Fibroblast of mammary gland (primary cell): ENCODE results near the gene TACC2.

Source experiments
- DNase-seq: peaks from one replicate; pipeline ENCODE4 v3.0.0-alpha.2; 2010; ENCODE audit warnings: low read depth
- H3K4me3 ChIP-seq: 2 replicates; pipeline ENCODE4 v1.5.1; 2011; ENCODE audit warnings: low read depth, mild to moderate bottlenecking, low read length, moderate library complexity; ENCODE audit not compliant: control insufficient read depth
- TF ChIP-seq, protein P1 (sequence below): conservative IDR thresholded peaks from 2 replicates; pipeline ENCODE4 v1.5.1; 2011; ENCODE audit warnings: low read depth, low read length, inconsistent platforms; ENCODE audit not compliant: control insufficient read depth, insufficient read depth

TACC2 gene

GRCh38 chr10:122143238-122143841 lies 154.4 kb downstream of the TACC2 start:
- DNase-seq = no peak
- TF ChIP-seq, protein P1, sequence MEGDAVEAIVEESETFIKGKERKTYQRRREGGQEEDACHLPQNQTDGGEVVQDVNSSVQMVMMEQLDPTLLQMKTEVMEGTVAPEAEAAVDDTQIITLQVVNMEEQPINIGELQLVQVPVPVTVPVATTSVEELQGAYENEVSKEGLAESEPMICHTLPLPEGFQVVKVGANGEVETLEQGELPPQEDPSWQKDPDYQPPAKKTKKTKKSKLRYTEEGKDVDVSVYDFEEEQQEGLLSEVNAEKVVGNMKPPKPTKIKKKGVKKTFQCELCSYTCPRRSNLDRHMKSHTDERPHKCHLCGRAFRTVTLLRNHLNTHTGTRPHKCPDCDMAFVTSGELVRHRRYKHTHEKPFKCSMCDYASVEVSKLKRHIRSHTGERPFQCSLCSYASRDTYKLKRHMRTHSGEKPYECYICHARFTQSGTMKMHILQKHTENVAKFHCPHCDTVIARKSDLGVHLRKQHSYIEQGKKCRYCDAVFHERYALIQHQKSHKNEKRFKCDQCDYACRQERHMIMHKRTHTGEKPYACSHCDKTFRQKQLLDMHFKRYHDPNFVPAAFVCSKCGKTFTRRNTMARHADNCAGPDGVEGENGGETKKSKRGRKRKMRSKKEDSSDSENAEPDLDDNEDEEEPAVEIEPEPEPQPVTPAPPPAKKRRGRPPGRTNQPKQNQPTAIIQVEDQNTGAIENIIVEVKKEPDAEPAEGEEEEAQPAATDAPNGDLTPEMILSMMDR = no peak
- H3K4me3 ChIP-seq = no peak overlapping the region

DNA sequence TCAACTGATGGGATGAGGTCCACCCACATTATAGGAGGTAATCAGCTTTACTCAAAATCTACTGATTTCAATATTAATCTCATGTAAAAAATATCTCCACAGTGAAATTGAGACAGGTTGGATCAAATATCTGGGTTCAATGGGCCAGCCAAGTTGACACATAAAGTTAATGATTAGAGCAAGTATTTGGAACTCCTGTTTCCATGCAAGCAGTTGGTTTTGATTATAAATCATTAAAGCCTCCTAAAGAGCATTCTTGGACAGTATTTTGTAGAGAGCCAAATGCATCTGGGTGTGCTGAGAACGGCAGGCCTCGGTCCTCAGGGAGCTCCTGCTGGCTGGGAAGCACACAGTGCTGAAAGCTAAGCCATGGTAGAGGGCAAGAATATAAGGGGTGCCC lies 155.2 kb downstream of the TACC2 start:
- TF ChIP-seq, protein P1 = no peak
- H3K4me3 ChIP-seq = no peak overlapping the region

GRCh38 chr10:122145113-122145512 lies 156.2 kb downstream of the TACC2 start:
- no peak for DNase-seq
- TF ChIP-seq, protein P1 = no peak
- H3K4me3 ChIP-seq = no peak overlapping the region

More for the DNA sequence above, 155.2 kb downstream of the TACC2 start:
- DNase-seq = no peak

- TF ChIP-seq, protein P1 = no peak
- DNase-seq = no peak
- H3K4me3 ChIP-seq = no peak overlapping the region
Observed at GRCh38 chr10:122147663-122148062, 158.7 kb downstream of the TACC2 start.

DNA sequence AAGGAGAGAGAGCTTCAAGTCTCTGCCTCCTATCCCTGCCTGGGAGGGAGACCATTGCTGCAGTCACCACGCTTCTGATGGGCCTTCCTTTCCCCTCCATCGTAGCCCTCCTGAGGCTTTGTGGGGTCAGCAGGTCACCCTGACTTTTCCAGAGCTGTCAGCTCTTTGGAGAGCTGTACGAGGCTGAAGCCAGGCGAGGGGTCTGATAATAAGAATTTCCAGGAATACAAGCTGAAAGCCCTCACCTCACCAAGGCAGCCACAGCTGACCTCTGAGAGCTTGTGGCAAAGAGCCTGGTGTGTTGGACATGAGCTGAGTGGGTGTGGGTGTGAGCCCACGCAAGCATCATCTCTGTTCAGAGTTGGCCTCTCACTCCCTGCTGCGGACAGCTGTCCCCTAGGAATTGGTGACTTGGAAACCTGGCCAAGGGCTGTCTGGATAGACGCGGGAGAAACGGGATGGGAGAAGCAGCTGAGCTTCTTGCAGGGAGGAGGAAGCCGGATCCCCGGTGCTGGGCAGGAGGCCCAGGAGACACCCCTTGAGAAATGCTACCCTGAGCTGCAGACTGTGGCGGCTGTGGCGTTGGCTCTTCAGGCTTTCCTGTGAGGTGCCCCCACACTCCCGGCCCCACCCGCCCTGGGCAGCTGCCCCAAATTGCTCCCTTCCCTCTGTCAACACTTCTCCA lies 160.1 kb downstream of the TACC2 start:
- TF ChIP-seq, protein P1 = no peak
- H3K4me3 ChIP-seq = no peak overlapping the region
- peak; percentile 63 for DNase-seq

DNA sequence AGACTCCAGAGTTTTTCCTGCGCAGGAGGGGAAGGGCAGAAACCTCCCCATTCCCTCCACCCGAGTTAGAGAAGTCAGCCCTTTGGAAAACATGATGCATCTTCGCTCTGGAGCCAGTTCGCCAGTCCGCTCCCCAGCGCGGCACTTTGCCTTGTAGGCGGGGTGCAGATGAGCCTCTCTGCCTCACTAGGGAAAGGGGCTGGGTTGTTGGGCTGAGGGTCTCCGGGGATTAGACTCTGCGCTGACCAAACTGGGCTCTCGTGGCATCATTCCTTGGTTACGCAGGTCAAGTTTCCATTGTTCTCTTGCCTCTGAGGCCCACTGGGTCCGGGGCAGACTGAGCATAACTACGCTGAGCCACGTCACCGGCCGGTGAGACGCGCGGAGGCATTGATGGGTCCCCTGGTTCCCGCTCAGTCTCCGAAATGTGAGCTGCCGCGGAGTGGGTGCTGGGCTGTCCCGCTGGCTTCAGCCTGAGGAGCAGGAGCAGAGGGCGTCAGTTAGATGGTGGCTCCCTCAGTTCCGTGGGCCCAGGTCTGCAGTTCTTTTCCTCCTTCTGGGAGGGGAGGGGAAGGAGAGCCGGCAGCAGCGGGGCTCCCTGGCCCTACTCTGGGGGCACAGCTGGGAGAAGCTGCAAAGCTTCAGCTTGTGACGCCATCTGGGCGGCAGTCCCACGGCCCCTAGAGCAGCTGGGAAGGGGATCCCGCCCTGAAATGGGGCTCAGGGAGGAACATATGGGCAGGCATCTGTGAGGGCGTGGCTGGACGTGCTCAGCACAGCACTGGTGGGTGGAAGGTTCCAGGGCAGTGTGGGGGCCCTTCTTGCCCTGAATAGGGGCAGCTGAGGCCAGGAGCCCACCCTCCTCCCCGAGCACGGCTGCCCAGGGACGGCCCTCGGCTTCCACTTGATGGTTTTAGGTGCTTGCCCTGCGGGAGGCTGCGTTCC lies 160.9 kb downstream of the TACC2 start:
- peak; percentile 81 for DNase-seq
- H3K4me3 ChIP-seq = no peak overlapping the region
- TF ChIP-seq, protein P1 = no peak
